Measurements from ENCODE around the gene DMRTC2. TPM values are rescaled to one million over a fixed set of nuclear protein-coding genes. Genes with fewer than 3 reads are reported as not detected.

The DMRTC2 gene
- total RNA-seq, 1 experiment from 2014 or later, result not detected

DNA sequence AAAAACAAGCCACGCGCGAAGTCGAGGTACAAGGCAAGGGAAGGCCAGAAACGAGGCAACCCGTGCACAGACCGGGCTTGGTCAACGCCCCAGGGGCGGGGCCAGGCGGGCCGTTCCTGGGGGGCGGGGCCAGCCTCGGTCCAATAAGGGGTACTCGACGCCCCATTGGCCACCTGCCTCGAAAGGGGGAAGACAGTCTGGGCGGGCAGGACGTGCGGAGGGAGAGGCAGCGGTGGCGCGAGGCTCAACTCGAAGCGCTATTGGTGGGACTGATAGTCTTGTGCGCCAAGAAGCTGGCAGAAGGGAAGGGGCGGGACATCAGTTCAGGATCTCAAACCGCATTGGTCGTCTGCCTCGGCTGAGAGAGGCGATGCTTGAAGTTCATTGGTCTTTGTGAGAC lies 241 bp upstream of the DMRTC2 start, which contains the start of gene LYPD4:
Gene LYPD4 (minus strand): TSS at position 83 of the 400 bp plus-strand sequence. CDS start 5,398 bp downstream, outside the sequence.
- intact Hi-C loops (cut with micrococcal nuclease; ENCODE audit: unreplicated experiment) (no loop called here), in situ Hi-C loops (cut with HindIII; ENCODE audit: low pct_unique_long_range_greater_than_20kb, low sequenced_read_pairs) (no loop called here)
- H3K4me3 ChIP-seq (ENCODE audit: low read depth in 2 of 2, low read length in 2 of 2), result no peak within 1 kb of the TSS
- H3K9me3 ChIP-seq (ENCODE audit: control insufficient read depth, insufficient read depth, low read depth, low read length), result no peaks in the 10 kb centered on the region
- no peaks in the 10 kb centered on the region for H3K4me1 ChIP-seq (ENCODE audit: control insufficient read depth, insufficient read depth, low read length)
- DNase-seq (ENCODE audit: low read depth, low spot score), result no peak
- POLR2A ChIA-PET, result no interaction called here
- no peak within 1 kb of the TSS for H3K27ac ChIP-seq (ENCODE audit: low read length)
- no peaks in the 10 kb centered on the region for H3K36me3 ChIP-seq (ENCODE audit: control insufficient read depth, insufficient read depth, low read length)
- H3K27me3 ChIP-seq (ENCODE audit: control insufficient read depth, insufficient read depth, low read length), result no peaks in the 10 kb centered on the region
- ATAC-seq, result no peak
- CTCF ChIA-PET, result no interaction called here
- TF ChIP-seq SIN3A (IDR thresholded peaks at IDR 0.05; ENCODE audit: borderline replicate concordance, insufficient read depth, low read depth, low read length) (no peak), POLR2AphosphoS5 (IDR thresholded peaks at IDR 0.05; ENCODE audit: low read depth, low read length) (no peak), TCF7L2 (IDR thresholded peaks at IDR 0.05; ENCODE audit: low read depth, low read length) (no peak)
- TF ChIP-seq, protein P1, sequence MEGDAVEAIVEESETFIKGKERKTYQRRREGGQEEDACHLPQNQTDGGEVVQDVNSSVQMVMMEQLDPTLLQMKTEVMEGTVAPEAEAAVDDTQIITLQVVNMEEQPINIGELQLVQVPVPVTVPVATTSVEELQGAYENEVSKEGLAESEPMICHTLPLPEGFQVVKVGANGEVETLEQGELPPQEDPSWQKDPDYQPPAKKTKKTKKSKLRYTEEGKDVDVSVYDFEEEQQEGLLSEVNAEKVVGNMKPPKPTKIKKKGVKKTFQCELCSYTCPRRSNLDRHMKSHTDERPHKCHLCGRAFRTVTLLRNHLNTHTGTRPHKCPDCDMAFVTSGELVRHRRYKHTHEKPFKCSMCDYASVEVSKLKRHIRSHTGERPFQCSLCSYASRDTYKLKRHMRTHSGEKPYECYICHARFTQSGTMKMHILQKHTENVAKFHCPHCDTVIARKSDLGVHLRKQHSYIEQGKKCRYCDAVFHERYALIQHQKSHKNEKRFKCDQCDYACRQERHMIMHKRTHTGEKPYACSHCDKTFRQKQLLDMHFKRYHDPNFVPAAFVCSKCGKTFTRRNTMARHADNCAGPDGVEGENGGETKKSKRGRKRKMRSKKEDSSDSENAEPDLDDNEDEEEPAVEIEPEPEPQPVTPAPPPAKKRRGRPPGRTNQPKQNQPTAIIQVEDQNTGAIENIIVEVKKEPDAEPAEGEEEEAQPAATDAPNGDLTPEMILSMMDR (IDR thresholded peaks at IDR 0.05), result no peak
- TF ChIP-seq, protein P2, sequence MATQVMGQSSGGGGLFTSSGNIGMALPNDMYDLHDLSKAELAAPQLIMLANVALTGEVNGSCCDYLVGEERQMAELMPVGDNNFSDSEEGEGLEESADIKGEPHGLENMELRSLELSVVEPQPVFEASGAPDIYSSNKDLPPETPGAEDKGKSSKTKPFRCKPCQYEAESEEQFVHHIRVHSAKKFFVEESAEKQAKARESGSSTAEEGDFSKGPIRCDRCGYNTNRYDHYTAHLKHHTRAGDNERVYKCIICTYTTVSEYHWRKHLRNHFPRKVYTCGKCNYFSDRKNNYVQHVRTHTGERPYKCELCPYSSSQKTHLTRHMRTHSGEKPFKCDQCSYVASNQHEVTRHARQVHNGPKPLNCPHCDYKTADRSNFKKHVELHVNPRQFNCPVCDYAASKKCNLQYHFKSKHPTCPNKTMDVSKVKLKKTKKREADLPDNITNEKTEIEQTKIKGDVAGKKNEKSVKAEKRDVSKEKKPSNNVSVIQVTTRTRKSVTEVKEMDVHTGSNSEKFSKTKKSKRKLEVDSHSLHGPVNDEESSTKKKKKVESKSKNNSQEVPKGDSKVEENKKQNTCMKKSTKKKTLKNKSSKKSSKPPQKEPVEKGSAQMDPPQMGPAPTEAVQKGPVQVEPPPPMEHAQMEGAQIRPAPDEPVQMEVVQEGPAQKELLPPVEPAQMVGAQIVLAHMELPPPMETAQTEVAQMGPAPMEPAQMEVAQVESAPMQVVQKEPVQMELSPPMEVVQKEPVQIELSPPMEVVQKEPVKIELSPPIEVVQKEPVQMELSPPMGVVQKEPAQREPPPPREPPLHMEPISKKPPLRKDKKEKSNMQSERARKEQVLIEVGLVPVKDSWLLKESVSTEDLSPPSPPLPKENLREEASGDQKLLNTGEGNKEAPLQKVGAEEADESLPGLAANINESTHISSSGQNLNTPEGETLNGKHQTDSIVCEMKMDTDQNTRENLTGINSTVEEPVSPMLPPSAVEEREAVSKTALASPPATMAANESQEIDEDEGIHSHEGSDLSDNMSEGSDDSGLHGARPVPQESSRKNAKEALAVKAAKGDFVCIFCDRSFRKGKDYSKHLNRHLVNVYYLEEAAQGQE (IDR thresholded peaks at IDR 0.05; ENCODE audit: insufficient read depth in 1 of 2, low read depth in 2 of 2, low read length in 1 of 2), result no peak
- no TSS peak for BruUV-seq (replicated peaks)

DNA sequence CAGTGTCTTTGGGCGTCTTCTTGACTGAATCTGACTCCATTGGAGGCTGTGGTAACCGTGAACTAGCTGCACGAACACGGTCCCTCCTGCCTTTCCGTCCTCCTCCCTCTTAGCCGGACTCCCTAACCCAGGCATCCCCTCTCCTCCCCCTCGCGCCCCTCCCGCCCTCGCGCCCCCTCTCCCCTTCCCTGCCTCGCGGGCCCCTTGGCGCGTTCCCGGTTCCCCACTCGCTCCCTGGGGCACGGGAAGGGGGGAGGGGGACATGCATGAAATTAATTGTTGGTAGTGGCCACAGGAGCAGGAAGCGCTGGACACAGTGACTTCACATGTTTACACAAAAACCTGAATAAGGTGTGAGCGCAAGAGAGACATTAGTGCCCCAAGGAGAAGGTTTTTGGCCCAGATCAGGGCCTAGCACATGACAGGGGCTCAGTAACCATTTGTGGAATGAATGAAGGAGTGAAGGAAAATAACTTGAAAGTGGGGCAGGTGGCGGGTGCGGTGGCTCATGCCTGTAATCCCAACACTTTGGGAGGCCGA lies 279 bp downstream of the DMRTC2 start:
- Histone ChIP-seq H3K27me3 (ENCODE audit: control insufficient read depth, insufficient read depth, low read length) (no peaks in the 10 kb centered on the region), H3K9me3 (ENCODE audit: control insufficient read depth, insufficient read depth, low read depth, low read length) (no peaks in the 10 kb centered on the region), H3K36me3 (ENCODE audit: control insufficient read depth, insufficient read depth, low read length) (no peaks in the 10 kb centered on the region), H3K4me1 (ENCODE audit: control insufficient read depth, insufficient read depth, low read length) (no peaks in the 10 kb centered on the region), H3K4me3 (ENCODE audit: low read depth in 2 of 2, low read length in 2 of 2) (no peak overlapping the region), H3K27ac (ENCODE audit: low read length) (no peak overlapping the region)
- ChIA-PET POLR2A (no interaction called here), CTCF (no interaction called here)
- in situ Hi-C loops (cut with HindIII; ENCODE audit: low pct_unique_long_range_greater_than_20kb, low sequenced_read_pairs) (no loop called here), intact Hi-C loops (cut with micrococcal nuclease; ENCODE audit: unreplicated experiment) (no loop called here)
- DNase-seq (ENCODE audit: low read depth, low spot score), result no peak
- TF ChIP-seq, protein P1 (IDR thresholded peaks at IDR 0.05), result no peak
- TF ChIP-seq, protein P2 (IDR thresholded peaks at IDR 0.05; ENCODE audit: insufficient read depth in 1 of 2, low read depth in 2 of 2, low read length in 1 of 2), result no peak
- TF ChIP-seq SIN3A (IDR thresholded peaks at IDR 0.05; ENCODE audit: borderline replicate concordance, insufficient read depth, low read depth, low read length) (no peak), TCF7L2 (IDR thresholded peaks at IDR 0.05; ENCODE audit: low read depth, low read length) (no peak), POLR2AphosphoS5 (IDR thresholded peaks at IDR 0.05; ENCODE audit: low read depth, low read length) (no peak)
- BruUV-seq (replicated peaks), result no TSS peak
- ATAC-seq, result no peak
